HG03520 (cell line): Measurements from ENCODE around the gene MYOM1.
"Not testable (repeated sequence)": the region's sequence is repeated elsewhere in the genome, so short reads cannot be mapped to it uniquely, and the experiment has no call there.

Experiments used
- ATAC-seq: cut with Tn5 transposase; IDR thresholded peaks from one replicate; pipeline ENCODE4 v1.9.1; 2021; ENCODE audit warnings: mild to moderate bottlenecking, moderate library complexity; ENCODE audit not compliant: unreplicated experiment

Gene MYOM1

GRCh38 chr18:3041843-3042242 lies 177.9 kb downstream of the MYOM1 start:
- no peak for ATAC-seq

GRCh38 chr18:3040881-3041280 lies 178.9 kb downstream of the MYOM1 start:
- no peak for ATAC-seq

GRCh38 chr18:3040173-3040572 lies 179.6 kb downstream of the MYOM1 start:
- ATAC-seq, result no peak

GRCh38 chr18:3037423-3037915 lies 182.3 kb downstream of the MYOM1 start:
- peak; percentile 97 for ATAC-seq

- no peak for ATAC-seq
Observed at GRCh38 chr18:3036108-3036507, 183.7 kb downstream of the MYOM1 start.

GRCh38 chr18:3035635-3036034 lies 184.1 kb downstream of the MYOM1 start:
- no peak for ATAC-seq

- no peak for ATAC-seq
Observed at GRCh38 chr18:3032721-3033120, 187.0 kb downstream of the MYOM1 start.

- no peak for ATAC-seq
Observed at GRCh38 chr18:3029215-3029952, 190.4 kb downstream of the MYOM1 start.

GRCh38 chr18:3028115-3028514 lies 191.7 kb downstream of the MYOM1 start:
- ATAC-seq, result not testable (repeated sequence)

GRCh38 chr18:3027370-3027891 lies 192.3 kb downstream of the MYOM1 start:
- no peak for ATAC-seq

- no peak for ATAC-seq
Observed at GRCh38 chr18:3025544-3025943, 194.2 kb downstream of the MYOM1 start.

- not testable (repeated sequence) for ATAC-seq
Observed at GRCh38 chr18:3023603-3024002, 196.2 kb downstream of the MYOM1 start.
